Kidney (tissue), 14 donors: Measurements from ENCODE around the gene GRIK2. TPM values are rescaled to one million over a fixed set of nuclear protein-coding genes. Genes with fewer than 3 reads are reported as not detected.
"Not testable (repeated sequence)": the region's sequence is repeated elsewhere in the genome, so short reads cannot be mapped to it uniquely, and the experiment has no call there.

Experiments used
- DNase-seq, 5 donors: peaks; one replicate each; pipeline ENCODE4 v3.0.0-alpha.2; 2013 to 2020
- FAIRE-seq: peaks from 2 replicates; lab custom pipeline; 2012; peaks lifted over from hg19 to GRCh38; lab: Jason Lieb, UNC
- H3K27ac ChIP-seq, 2 donors: one replicate each; pipeline ENCODE4 v1.7.0; 2013; ENCODE audit warnings: low read depth in 2 of 2, low read length in 2 of 2, inconsistent platforms in 1 of 2
- H3K27me3 ChIP-seq: one replicate; pipeline ENCODE4 v1.7.1; 2013; ENCODE audit warnings: low read length, inconsistent platforms; ENCODE audit not compliant: control insufficient read depth, insufficient read depth
- H3K36me3 ChIP-seq, 3 donors: one replicate each; pipeline versions ENCODE4 v1.7.0 to v1.7.1; 2013; ENCODE audit warnings: low read length in 3 of 3, control low read depth in 1 of 3, inconsistent platforms in 1 of 3; ENCODE audit not compliant: insufficient read depth in 3 of 3, control insufficient read depth in 2 of 3
- H3K4me1 ChIP-seq, 3 donors: one replicate each; pipeline versions ENCODE4 v1.7.0 to v1.7.1; 2013; ENCODE audit warnings: low read length in 3 of 3, inconsistent platforms in 1 of 3, low read depth in 1 of 3; ENCODE audit not compliant: control insufficient read depth in 2 of 3, insufficient read depth in 2 of 3
- H3K4me3 ChIP-seq, 3 donors: one replicate each; pipeline versions ENCODE4 v1.7.0 to v1.8.1; 2013; ENCODE audit warnings: low read length in 3 of 3, control low read depth in 1 of 3, inconsistent platforms in 1 of 3
- H3K9ac ChIP-seq, 3 donors: one replicate each; pipeline versions ENCODE4 v1.7.0 to v1.7.1; 2013; ENCODE audit warnings: low read length in 3 of 3, control low read depth in 1 of 3, inconsistent platforms in 1 of 3
- H3K9me3 ChIP-seq, 3 donors: one replicate each; pipeline versions ENCODE4 v1.7.0 to v1.7.1; 2013; ENCODE audit warnings: low read length in 3 of 3, control low read depth in 1 of 3, inconsistent platforms in 1 of 3; ENCODE audit not compliant: control insufficient read depth in 2 of 3, insufficient read depth in 1 of 3
- intact Hi-C: fragments of 100-400 bp; cut with DNase I; formaldehyde crosslinking; loops from one replicate; pipeline ENCODE4 v1.11.1; 2022
- polyA plus RNA-seq: library from polyadenylated mRNA; stranded (reverse); fragments of 350-450 nt; fragmentation: Illumina TruSeq; extraction: RNeasy Lipid Tissue Mini Kit (QIAGEN cat#74804); gene quantifications from one replicate; pipeline ENCODE4 v1.2.3, GENCODE V29; 2014; ENCODE audit warnings: low read depth, low replicate concordance; ENCODE audit not compliant: insufficient read depth
- total RNA-seq: library from RNA; stranded (reverse); fragmentation: NEBNext Ultra II Directional; extraction: Animal tissue kit (Norgen Biotek cat#: 25700); gene quantifications from one replicate; pipeline ENCODE4 v1.2.1, GENCODE V29; 2021
- TF ChIP-seq, protein P1 (sequence below): IDR thresholded peaks from 3 replicates; pipeline ENCODE4 v1.5.1; 2012; ENCODE audit warnings: mild to moderate bottlenecking, moderate library complexity, borderline replicate concordance; ENCODE audit not compliant: insufficient read depth; ENCODE audit errors: extremely low read depth
- donor health status: control.
- donor health status: control.
- donor health status: control.
- donor health status: control.
- donor health status: control.
- donor health status: DM: yes; HTN: yes; CAD: no.
- donor health status: Normal renal cell carcinoma (clear cell type).

GRIK2 gene
- total and polyA plus RNA-seq, 2 donors from 2014 or later: 0.82 to 1.4 TPM

- TF ChIP-seq, protein P1, sequence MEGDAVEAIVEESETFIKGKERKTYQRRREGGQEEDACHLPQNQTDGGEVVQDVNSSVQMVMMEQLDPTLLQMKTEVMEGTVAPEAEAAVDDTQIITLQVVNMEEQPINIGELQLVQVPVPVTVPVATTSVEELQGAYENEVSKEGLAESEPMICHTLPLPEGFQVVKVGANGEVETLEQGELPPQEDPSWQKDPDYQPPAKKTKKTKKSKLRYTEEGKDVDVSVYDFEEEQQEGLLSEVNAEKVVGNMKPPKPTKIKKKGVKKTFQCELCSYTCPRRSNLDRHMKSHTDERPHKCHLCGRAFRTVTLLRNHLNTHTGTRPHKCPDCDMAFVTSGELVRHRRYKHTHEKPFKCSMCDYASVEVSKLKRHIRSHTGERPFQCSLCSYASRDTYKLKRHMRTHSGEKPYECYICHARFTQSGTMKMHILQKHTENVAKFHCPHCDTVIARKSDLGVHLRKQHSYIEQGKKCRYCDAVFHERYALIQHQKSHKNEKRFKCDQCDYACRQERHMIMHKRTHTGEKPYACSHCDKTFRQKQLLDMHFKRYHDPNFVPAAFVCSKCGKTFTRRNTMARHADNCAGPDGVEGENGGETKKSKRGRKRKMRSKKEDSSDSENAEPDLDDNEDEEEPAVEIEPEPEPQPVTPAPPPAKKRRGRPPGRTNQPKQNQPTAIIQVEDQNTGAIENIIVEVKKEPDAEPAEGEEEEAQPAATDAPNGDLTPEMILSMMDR: no peak
- H3K9me3 ChIP-seq: no peaks in the 10 kb centered on the region
- FAIRE-seq (no peak), DNase-seq (no peak)
- no peak overlapping the region for H3K27ac ChIP-seq
- H3K4me1 ChIP-seq: no peaks in the 10 kb centered on the region
- H3K9ac ChIP-seq: no peak overlapping the region
- no peaks in the 10 kb centered on the region for H3K36me3 ChIP-seq
- H3K4me3 ChIP-seq: no peak overlapping the region
- intact Hi-C loops: no loop called here
- H3K27me3 ChIP-seq: no peaks in the 10 kb centered on the region
These were observed 12.4 kb upstream of the GRIK2 start for GRCh38 chr6:101380897-101381630.

DNA sequence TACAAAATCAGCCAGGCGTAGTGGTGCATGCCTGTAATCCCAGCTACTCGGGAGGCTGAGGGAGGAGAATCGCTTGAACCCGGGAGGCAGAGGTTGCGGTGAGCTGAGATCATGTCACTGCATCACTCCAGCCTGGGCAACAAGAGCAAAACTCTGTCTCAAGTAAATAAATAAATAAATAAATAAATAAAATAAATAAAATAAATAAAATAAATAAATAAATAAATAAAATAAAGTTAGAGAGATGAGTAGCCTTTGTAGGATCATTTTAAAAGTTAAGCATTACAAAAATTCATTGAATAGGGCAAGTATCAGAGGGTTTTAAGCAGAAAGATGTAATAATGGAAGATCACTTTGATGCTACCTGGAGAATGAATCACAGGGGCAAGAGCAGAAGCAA lies 9.8 kb upstream of the GRIK2 start:
- intact Hi-C loops, H3K27ac ChIP-seq, H3K9me3 ChIP-seq, H3K4me1 ChIP-seq, H3K4me3 ChIP-seq, H3K9ac ChIP-seq, H3K36me3 ChIP-seq, H3K27me3 ChIP-seq, FAIRE-seq, DNase-seq: not testable (repeated sequence)

DNA sequence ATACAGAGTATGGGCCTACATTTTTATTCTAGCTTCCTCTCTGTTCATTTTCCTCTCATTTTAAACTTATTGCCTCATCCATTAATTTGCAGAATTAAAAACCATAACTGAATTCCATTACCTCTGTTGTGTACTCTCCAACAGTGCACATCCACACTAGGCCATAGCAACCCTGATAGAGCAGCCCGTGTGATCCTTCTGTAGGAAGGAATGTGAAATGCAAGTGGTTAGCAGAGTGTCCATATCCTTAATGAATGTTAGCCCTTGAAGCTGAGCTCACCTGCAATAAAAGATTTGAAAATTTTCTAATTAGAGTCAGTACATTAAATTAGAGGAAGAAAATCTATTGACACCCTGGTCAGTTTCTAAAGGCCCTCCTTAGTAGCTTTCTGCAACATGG lies 6.5 kb upstream of the GRIK2 start:
- H3K27me3 ChIP-seq: peaks cover 4% of the 10 kb centered on the region
- TF ChIP-seq, protein P1: no peak
- no peaks in the 10 kb centered on the region for H3K9me3 ChIP-seq
- FAIRE-seq (no peak), DNase-seq (peak in 1 of 5 donors; percentile 55)
- intact Hi-C loops: no loop called here
- no peak overlapping the region for H3K9ac ChIP-seq
- no peaks in the 10 kb centered on the region for H3K4me1 ChIP-seq
- no peaks in the 10 kb centered on the region for H3K36me3 ChIP-seq
- H3K4me3 ChIP-seq: no peak overlapping the region
- no peak overlapping the region for H3K27ac ChIP-seq

DNA sequence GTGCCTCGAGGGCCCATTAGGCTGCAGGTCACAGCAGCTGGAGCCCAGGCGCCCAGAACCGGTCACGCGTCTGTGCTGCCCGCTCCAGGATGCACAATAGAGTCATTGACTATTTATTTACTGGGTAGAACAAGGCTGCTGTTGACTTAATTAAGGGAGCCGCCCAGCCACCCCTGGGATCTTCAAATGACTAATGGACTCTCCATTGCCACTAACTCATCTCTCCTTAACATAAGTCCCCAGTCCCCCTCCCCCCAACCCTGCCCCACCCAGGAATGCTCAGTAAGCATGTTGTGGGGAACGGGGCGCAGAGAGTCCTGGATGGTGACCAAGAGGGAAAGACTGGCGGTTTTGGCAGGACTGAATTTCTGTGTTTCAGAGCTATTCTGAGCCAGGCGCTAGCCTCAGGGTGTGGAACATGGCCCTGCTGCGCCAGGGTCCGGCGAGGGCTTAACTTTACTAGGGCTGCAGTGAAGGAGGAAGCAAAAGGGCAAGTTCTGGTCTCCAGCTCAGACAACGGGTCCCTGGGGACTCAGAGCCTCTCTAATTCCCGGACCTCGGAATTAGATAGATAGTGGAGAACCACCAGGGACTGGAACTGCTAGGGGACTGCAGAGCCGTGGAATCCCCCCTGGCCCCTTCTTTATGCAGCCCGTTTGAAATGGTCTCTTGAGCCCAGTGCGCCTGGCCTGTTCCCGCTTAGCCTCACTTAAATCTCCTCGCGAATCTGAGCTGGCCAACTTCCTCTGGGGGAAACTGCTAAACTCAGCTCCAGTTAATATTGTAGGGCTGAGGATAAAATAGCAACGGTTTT lies 1.5 kb upstream of the GRIK2 start:
- H3K36me3 ChIP-seq: no peaks in the 10 kb centered on the region
- no peak for FAIRE-seq

More for the DNA sequence above, 1.5 kb upstream of the GRIK2 start:
- H3K9ac ChIP-seq: no peak overlapping the region
- DNase-seq: peak in 3 of 5 donors; percentile 14 to 59 (median 55)
- H3K4me1 ChIP-seq: peaks cover 0 to 5% (median 0%) of the 10 kb centered on the region in 3 donors
- no peak overlapping the region for H3K4me3 ChIP-seq
- TF ChIP-seq, protein P1: no peak
- H3K27me3 ChIP-seq: peaks cover 9% of the 10 kb centered on the region
- H3K27ac ChIP-seq: no peak overlapping the region
- intact Hi-C loops: no loop called here
- H3K9me3 ChIP-seq: no peaks in the 10 kb centered on the region
